Posterior vena cava (tissue), 2 donors: Measurements from ENCODE around the gene RPL26. TPM values are rescaled to one million over a fixed set of nuclear protein-coding genes. Genes with fewer than 3 reads are reported as not detected.

Experiments
- DNase-seq: peaks from one replicate; pipeline ENCODE4 v3.0.0-alpha.2; 2020; ENCODE audit warnings: low spot score
- intact Hi-C, 2 donors: fragments of 100-400 bp; cut with DNase I; formaldehyde crosslinking; loops; one replicate each; pipeline versions ENCODE4 v1.14.1 to v1.14.2; 2022 to 2023
- total RNA-seq, 2 donors: library from RNA; stranded (reverse); fragmentation: NEBNext Ultra II Directional; extraction: Animal tissue kit (Norgen Biotek cat#: 25700); gene quantifications; one replicate each; pipeline ENCODE4 v1.2.1, GENCODE V29; 2021
- donor health status: DM: yes; HTN: yes; CAD: no.
- donor health status: DM: yes; HTN: yes; CAD: no.

RPL26 gene
- total RNA-seq, 2 donors from 2014 or later = 1,249 to 1,265 TPM

DNA sequence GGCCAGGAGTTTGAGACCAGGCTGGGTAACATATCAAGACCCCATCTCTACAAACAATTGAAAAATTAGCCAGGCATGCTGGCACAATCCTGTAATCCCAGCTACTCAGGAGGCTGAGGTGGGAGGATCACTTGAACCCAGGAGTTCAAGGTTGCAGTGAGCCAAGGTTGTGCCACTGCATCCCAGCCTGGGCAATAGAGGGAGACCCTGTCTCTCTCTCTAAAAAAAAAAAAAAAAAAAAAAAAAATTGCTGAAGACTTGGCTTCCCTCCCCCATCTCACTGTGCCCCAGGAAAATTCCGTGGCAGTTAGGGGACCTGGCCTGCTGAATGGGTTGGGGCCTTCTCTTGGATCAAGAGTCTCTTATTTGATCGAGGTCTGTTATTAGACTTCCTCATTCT, 43.5 kb downstream of the RPL26 start, which contains the start of gene ODF4:
Gene ODF4, plus strand, starts transcription at position 301 of the 400 bp plus-strand sequence. CDS start 212 bp downstream, outside the sequence.
- no peak for DNase-seq
- intact Hi-C loops = no loop called here

DNA sequence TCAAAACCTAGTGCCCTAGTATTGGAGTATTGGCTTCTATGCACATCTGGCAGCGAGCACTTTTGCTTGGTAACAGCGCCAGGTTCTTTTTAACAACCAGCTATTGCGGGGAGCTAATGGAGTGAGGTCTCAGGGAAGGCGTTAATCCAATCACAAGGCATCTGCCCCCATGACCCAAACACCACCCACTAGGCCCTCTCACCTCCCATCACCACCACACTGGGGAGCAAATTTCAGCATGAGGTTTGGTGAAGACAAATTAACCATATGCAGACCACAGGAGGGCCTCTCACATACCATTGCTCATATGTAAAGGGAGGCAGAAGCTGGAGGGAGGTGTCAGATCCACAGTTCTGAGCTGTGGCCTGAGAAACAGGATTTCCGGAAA, 44.2 kb downstream of the RPL26 start:
- intact Hi-C loops = no loop called here
- no peak for DNase-seq

GRCh38 chr17:8337802-8338752, 44.9 kb downstream of the RPL26 start:
- no peak for DNase-seq
- intact Hi-C loops = no loop called here

- no peak for DNase-seq
- intact Hi-C loops = no loop called here
Observed at GRCh38 chr17:8333281-8333680, 49.7 kb downstream of the RPL26 start.

DNA sequence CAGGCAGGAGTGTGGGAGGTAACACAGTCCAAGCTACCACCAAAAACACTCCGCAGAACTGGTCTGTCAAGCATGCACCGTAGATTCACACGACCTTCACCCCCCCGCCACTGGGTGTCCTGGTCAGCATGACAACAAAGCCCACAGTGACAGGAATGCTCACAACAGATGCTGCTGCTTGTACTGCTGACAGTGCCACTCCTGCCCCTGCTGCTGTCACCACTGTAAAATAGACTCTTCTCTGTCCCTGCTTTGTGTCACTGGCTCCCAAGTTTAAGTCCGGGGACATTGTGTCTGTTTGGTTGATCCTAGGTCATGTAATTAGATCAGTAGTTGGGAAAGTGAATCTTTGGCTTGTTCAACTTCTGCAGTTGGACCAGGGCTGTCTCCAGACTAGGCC, 50.3 kb downstream of the RPL26 start:
- intact Hi-C loops = no loop called here
- no peak for DNase-seq

- intact Hi-C loops = no loop called here
- no peak for DNase-seq
Observed at GRCh38 chr17:8332128-8332527, 50.9 kb downstream of the RPL26 start.

Other genes with a start within 250 kb of the RPL26 start
- gene PER1, start 230.8 kb downstream of the RPL26 start, total RNA-seq = 100 to 1,000 TPM; 203 to 206 TPM
- gene VAMP2, start 220.2 kb downstream of the RPL26 start, total RNA-seq = 10 to 100 TPM; 66.7 to 80.1 TPM
- gene TMEM107, start 206.8 kb downstream of the RPL26 start, total RNA-seq = 10 to 100 TPM; 12.9 to 16.4 TPM
- gene BORCS6, start 193.0 kb downstream of the RPL26 start, total RNA-seq = 1 to 10 TPM; 4.5 to 5.6 TPM
- gene AURKB, start 172.6 kb downstream of the RPL26 start, total RNA-seq = under 1 TPM in 1 of 2 donors, not detected in 1; 0.69 TPM
- 10 to 100 TPM; 23.2 to 29.8 TPM for gene CTC1, start 135.1 kb downstream of the RPL26 start, total RNA-seq
- 10 to 100 TPM; 20.3 to 23.9 TPM for gene PFAS, start 133.9 kb downstream of the RPL26 start, total RNA-seq
- gene RANGRF, start 94.5 kb downstream of the RPL26 start, total RNA-seq = 10 to 100 TPM; 16.9 to 19.1 TPM
- gene SLC25A35, start 87.8 kb downstream of the RPL26 start, total RNA-seq = 1 to 10 TPM; 1.8 to 5.7 TPM
- gene ARHGEF15, start 73.0 kb downstream of the RPL26 start, total RNA-seq = 10 to 100 TPM; 17.8 to 22.3 TPM
- gene ODF4, start 43.4 kb downstream of the RPL26 start, total RNA-seq = not detected
- not detected for gene RNF222, start 14.6 kb upstream of the RPL26 start, total RNA-seq
- gene NDEL1, start 52.7 kb upstream of the RPL26 start, total RNA-seq = 10 to 100 TPM; 60.8 to 78.9 TPM
- gene MYH10, start 247.5 kb upstream of the RPL26 start, total RNA-seq = 100 to 1,000 TPM; 232 to 233 TPM